B cell (primary cell): ENCODE data around the gene CADPS.

Experiments used
- CTCF ChIP-seq: fragments of 200-600 bp; IDR thresholded peaks from one replicate; pipeline ENCODE4 v1.8.0; 2022; ENCODE audit warnings: antibody characterized with exemption, mild to moderate bottlenecking
- EZH2 ChIP-seq: IDR thresholded peaks from 2 replicates; pipeline ENCODE4 v1.6.1; 2012; ENCODE audit warnings: borderline replicate concordance, low read depth, mild to moderate bottlenecking, moderate library complexity, low read length; ENCODE audit not compliant: insufficient read depth, poor library complexity, severe bottlenecking

DNA sequence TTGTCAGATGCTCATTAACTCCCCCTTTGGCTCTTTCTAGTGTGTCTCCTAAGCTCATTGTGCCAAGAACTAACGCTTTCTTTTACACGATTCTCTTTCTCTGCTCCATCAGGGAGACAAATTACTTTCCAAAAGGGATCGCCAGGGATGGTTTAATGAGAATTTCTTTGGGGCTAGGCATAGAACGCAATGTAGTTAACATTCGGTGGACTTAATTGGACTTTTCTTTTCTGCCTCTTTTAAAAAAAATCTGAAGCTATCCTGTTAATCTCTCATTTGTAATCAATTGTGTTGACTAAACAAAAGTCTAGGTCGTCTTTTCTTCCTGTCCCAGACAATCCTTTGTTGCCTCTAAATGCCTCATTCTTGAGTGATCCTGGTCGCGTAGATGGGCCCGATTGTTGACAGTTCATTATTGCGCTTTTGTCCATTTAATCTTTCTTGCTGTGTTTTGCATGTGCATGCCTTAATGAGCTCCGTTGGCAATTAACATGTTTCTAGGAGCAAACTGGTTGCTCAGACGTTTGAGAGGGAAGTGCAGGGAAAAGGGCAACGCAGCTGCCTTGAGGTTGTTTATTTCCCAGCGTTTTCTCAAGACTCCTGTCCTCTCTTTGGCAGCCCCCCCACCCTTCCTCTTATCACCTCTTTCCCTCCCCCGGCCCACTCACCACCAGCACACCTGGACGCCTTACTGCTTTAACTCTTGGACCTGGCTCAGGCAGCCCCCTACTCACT, 509.7 kb downstream of the CADPS start:
- TF ChIP-seq CTCF: no peak
- no peak for TF ChIP-seq EZH2
